Mammary epithelial cell (primary cell): ENCODE results near the gene ASPSCR1.

Experiments
- CTCF ChIP-seq, 2 donors: IDR thresholded peaks in 1 of 2; conservative IDR thresholded peaks in 1 of 2; 2 replicates each; pipeline ENCODE4 v1.5.1; 2011 to 2012; ENCODE audit warnings: inconsistent platforms in 2 of 2, low read length in 2 of 2, mild to moderate bottlenecking in 2 of 2, control low read depth in 1 of 2, low read depth in 1 of 2; ENCODE audit not compliant: insufficient read depth in 1 of 2; ENCODE audit errors: extremely low read depth in 1 of 2
- EZH2 ChIP-seq: IDR thresholded peaks from 2 replicates; pipeline ENCODE4 v1.6.1; 2012; ENCODE audit warnings: low read length, inconsistent platforms, borderline replicate concordance

- TF ChIP-seq CTCF (conservative IDR thresholded peaks at IDR 0.05 in 1 of 2, IDR thresholded peaks at IDR 0.05 in 1 of 2; ENCODE audit: extremely low read depth in 1 of 2, insufficient read depth in 1 of 2, low read depth in 1 of 2, low read length in 2 of 2) (no peak), EZH2 (no peak)
Measured at GRCh38 chr17:81983639-81984373, 6.4 kb downstream of the ASPSCR1 start.
